MM.1S (cell line): Measurements from ENCODE around the gene C11orf54.
"Not testable (repeated sequence)": the region's sequence is repeated elsewhere in the genome, so short reads cannot be mapped to it uniquely, and the experiment has no call there.

Experiments
- CTCF ChIP-seq: fragments of 300-600 bp; sonication (generic); IDR thresholded peaks from 2 replicates; pipeline ENCODE4 v1.5.1; 2016; ENCODE audit warnings: antibody characterized with exemption, low read length, mixed read lengths
- EZH2 ChIP-seq: fragments of 300-600 bp; sonication (generic); optimal IDR thresholded peaks from 2 replicates; pipeline ENCODE3; 2017; ENCODE audit warnings: low read depth, mild to moderate bottlenecking, antibody characterized with exemption, low read length, mixed read lengths

DNA sequence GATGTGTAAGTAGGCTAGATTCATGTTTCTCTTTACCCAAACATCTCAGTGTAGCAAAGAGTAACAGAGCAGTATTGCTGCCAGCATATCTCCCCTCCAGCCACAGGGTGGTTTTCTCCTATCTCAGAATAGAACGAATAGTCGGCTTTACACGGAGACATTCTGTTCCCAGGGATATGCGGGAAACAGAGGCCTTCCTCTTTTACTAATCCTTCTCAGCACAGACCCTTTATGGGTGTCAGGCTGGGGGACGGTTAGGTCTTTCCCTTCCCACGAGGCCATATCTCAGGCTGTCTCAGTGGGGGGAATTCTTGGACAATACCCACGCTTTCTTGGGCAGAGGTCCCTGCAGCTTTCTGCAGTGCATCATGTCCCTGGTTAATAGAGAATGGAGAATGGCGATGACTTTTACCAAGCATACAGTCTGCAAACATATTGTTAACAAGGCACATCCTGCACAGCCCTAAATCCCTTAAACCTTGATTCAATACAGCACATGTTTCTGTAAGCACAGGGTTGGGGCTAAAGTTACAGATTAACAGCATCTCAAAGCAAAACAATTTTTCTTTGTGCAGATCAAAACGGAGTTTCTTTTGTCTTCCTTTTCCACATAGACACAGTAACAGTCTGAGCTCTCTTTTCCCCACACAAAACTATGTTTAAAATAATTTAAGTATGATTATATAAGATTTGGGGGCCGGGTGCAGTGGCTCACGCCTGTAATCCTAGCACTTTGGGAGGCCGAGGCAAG is 3.7 kb downstream of the C11orf54 start:
- not testable (repeated sequence) for TF ChIP-seq CTCF, EZH2
